Subcutaneous adipose tissue (tissue), 4 donors: ENCODE results near the gene DPF3. TPM values are rescaled to one million over a fixed set of nuclear protein-coding genes. Genes with fewer than 3 reads are reported as not detected.

Experiments
- CTCF ChIP-seq: fragments of 450-650 bp; IDR thresholded peaks from one replicate; pipeline ENCODE4 v1.5.1; 2016; ENCODE audit warnings: low read depth, mild to moderate bottlenecking, control low read depth, antibody characterized with exemption, moderate library complexity
- total RNA-seq, 4 donors: library from RNA; depleted of rRNA; stranded (reverse); fragments of >200 nt; gene quantifications; one replicate each; pipeline ENCODE4 v1.1.0, GENCODE V29; 2016

DPF3 gene
- total RNA-seq, 4 donors from 2014 or later = 0.33 to 6.8 TPM; not detected in 2

- TF ChIP-seq CTCF = no peak
These were observed 85.3 kb downstream of the DPF3 start for GRCh38 chr14:72808564-72808963.

GRCh38 chr14:72802588-72802946, 91.3 kb downstream of the DPF3 start:
- no peak for TF ChIP-seq CTCF

- no peak for TF ChIP-seq CTCF
These were observed 91.9 kb downstream of the DPF3 start for GRCh38 chr14:72801836-72802587.

GRCh38 chr14:72801381-72801812, 92.5 kb downstream of the DPF3 start:
- no peak for TF ChIP-seq CTCF

GRCh38 chr14:72800848-72801370, 93.0 kb downstream of the DPF3 start:
- no peak for TF ChIP-seq CTCF

- TF ChIP-seq CTCF = no peak
These were observed 93.6 kb downstream of the DPF3 start for GRCh38 chr14:72800296-72800695.

GRCh38 chr14:72796935-72797334, 97.0 kb downstream of the DPF3 start:
- TF ChIP-seq CTCF = no peak
